ENCODE measurements around the gene PLBD1. TPM values are rescaled to one million over a fixed set of nuclear protein-coding genes. Genes with fewer than 3 reads are reported as not detected.

The PLBD1 gene
- total RNA-seq, 1 donor from 2014 or later, result 26.1 TPM

- no peaks in the 10 kb centered on the region for H3K4me1 Mint-ChIP-seq (ENCODE audit: low read depth)
- H3K9me3 Mint-ChIP-seq (ENCODE audit: low read depth), result peaks cover 39% of the 10 kb centered on the region
- DNase-seq (ENCODE audit: low spot score, unreplicated experiment), result no peak
- no peak overlapping the region for H3K27ac Mint-ChIP-seq
- no peak for TF ChIP-seq CTCF (IDR thresholded peaks at IDR 0.05; ENCODE audit: unreplicated experiment)
- no peak overlapping the region for H3K4me3 Mint-ChIP-seq (ENCODE audit: low read depth)
- H3K27me3 Mint-ChIP-seq, result no peaks in the 10 kb centered on the region
- H3K36me3 Mint-ChIP-seq (ENCODE audit: insufficient read depth), result peaks cover 10% of the 10 kb centered on the region
These were observed 44.0 kb upstream of the PLBD1 start for GRCh38 chr12:14611640-14612203.

GRCh38 chr12:14607568-14607967 is 39.9 kb upstream of the PLBD1 start:
- Mint-ChIP-seq H3K9me3 (ENCODE audit: low read depth) (peaks cover 72% of the 10 kb centered on the region), H3K27me3 (no peaks in the 10 kb centered on the region), H3K4me3 (ENCODE audit: low read depth) (no peak overlapping the region), H3K36me3 (ENCODE audit: insufficient read depth) (peaks cover 18% of the 10 kb centered on the region), H3K4me1 (ENCODE audit: low read depth) (no peaks in the 10 kb centered on the region), H3K27ac (no peak overlapping the region)
- no peak for DNase-seq (ENCODE audit: low spot score, unreplicated experiment)
- no peak for TF ChIP-seq CTCF (IDR thresholded peaks at IDR 0.05; ENCODE audit: unreplicated experiment)

- no peaks in the 10 kb centered on the region for H3K4me1 Mint-ChIP-seq (ENCODE audit: low read depth)
- peaks cover 20% of the 10 kb centered on the region for H3K36me3 Mint-ChIP-seq (ENCODE audit: insufficient read depth)
- no peak overlapping the region for H3K4me3 Mint-ChIP-seq (ENCODE audit: low read depth)
- no peak overlapping the region for H3K27ac Mint-ChIP-seq
- H3K9me3 Mint-ChIP-seq (ENCODE audit: low read depth), result peaks cover 70% of the 10 kb centered on the region
- TF ChIP-seq CTCF (IDR thresholded peaks at IDR 0.05; ENCODE audit: unreplicated experiment), result no peak
- no peaks in the 10 kb centered on the region for H3K27me3 Mint-ChIP-seq
- no peak for DNase-seq (ENCODE audit: low spot score, unreplicated experiment)
These were observed 37.8 kb upstream of the PLBD1 start for GRCh38 chr12:14605401-14605989.

GRCh38 chr12:14601692-14602478 is 34.2 kb upstream of the PLBD1 start:
- H3K4me1 Mint-ChIP-seq (ENCODE audit: low read depth), result no peaks in the 10 kb centered on the region

More at GRCh38 chr12:14601692-14602478, 34.2 kb upstream of the PLBD1 start:
- DNase-seq (ENCODE audit: low spot score, unreplicated experiment), result no peak
- Mint-ChIP-seq H3K27me3 (no peaks in the 10 kb centered on the region), H3K9me3 (ENCODE audit: low read depth) (peaks cover 64% of the 10 kb centered on the region), H3K27ac (no peak overlapping the region), H3K36me3 (ENCODE audit: insufficient read depth) (peaks cover 14% of the 10 kb centered on the region), H3K4me3 (ENCODE audit: low read depth) (no peak overlapping the region)
- no peak for TF ChIP-seq CTCF (IDR thresholded peaks at IDR 0.05; ENCODE audit: unreplicated experiment)
